ENCODE data around the gene ANO6. TPM values are rescaled to one million over a fixed set of nuclear protein-coding genes. Genes with fewer than 3 reads are reported as not detected.

Gene ANO6
- total and polyA plus RNA-seq, 10 donors: 2.3 to 38.5 (median 31.7) TPM

- TF ChIP-seq POLR2AphosphoS5 (IDR thresholded peaks at IDR 0.05): no peak
- Histone ChIP-seq H3K27ac (no peak overlapping the region), H3K27me3 (replicated peaks in 1 of 7) (no peaks in the 10 kb centered on the region), H3K4me1 (no peaks in the 10 kb centered on the region), H3K9me3 (peaks cover 0 to 11% (median 0%) of the 10 kb centered on the region in 8 donors), H3K4me3 (no peak overlapping the region), H3K36me3 (no peaks in the 10 kb centered on the region)
- intact Hi-C loops (cut with DNase I; ENCODE audit: low total_unique reads): no loop called here
- DNase-seq: no peak
- WGBS, 5 donors: 90 to 93% (median 91%) methylated on average over 11 to 18 of the region's 18 CpGs
Observed at GRCh38 chr12:45468751-45469615, 253.1 kb downstream of the ANO6 start.

- no peak for DNase-seq
- 54 to 75% (median 57%) methylated on average over 4 of the region's 4 CpGs for WGBS, 5 donors
- TF ChIP-seq POLR2A (IDR thresholded peaks at IDR 0.05) (no peak), CTCF (IDR thresholded peaks at IDR 0.05 in 8 of 11, conservative IDR thresholded peaks at IDR 0.05 in 3 of 11) (no peak), POLR2AphosphoS5 (IDR thresholded peaks at IDR 0.05) (no peak)
- no peaks in the 10 kb centered on the region for H3K27me3 ChIP-seq (replicated peaks in 1 of 7)
- intact Hi-C loops (cut with DNase I; ENCODE audit: low total_unique reads): no loop called here
- H3K4me1 ChIP-seq: no peaks in the 10 kb centered on the region
- H3K27ac ChIP-seq: no peak overlapping the region
- H3K9me3 ChIP-seq: peaks cover 0 to 11% (median 0%) of the 10 kb centered on the region in 8 donors
- no peak overlapping the region for H3K4me3 ChIP-seq
- H3K36me3 ChIP-seq: no peaks in the 10 kb centered on the region
Observed at GRCh38 chr12:45469902-45470301, 254.0 kb downstream of the ANO6 start.

GRCh38 chr12:45473636-45474035 is 257.7 kb downstream of the ANO6 start:
- TF ChIP-seq POLR2AphosphoS5 (IDR thresholded peaks at IDR 0.05) (no peak), POLR2A (IDR thresholded peaks at IDR 0.05) (no peak), CTCF (IDR thresholded peaks at IDR 0.05 in 8 of 11, conservative IDR thresholded peaks at IDR 0.05 in 3 of 11) (no peak)
- Histone ChIP-seq H3K4me3 (no peak overlapping the region), H3K9me3 (peaks cover 0 to 21% (median 4%) of the 10 kb centered on the region in 8 donors), H3K27me3 (replicated peaks in 1 of 7) (no peaks in the 10 kb centered on the region), H3K36me3 (no peaks in the 10 kb centered on the region), H3K4me1 (no peaks in the 10 kb centered on the region), H3K27ac (no peak overlapping the region)
- WGBS, 5 donors: 75 to 79% (median 75%) methylated on average over 2 to 3 of the region's 3 CpGs
- intact Hi-C loops (cut with DNase I; ENCODE audit: low total_unique reads): no loop called here
- DNase-seq: no peak

- no peak overlapping the region for H3K27ac ChIP-seq
- no peak overlapping the region for H3K4me3 ChIP-seq
- no peaks in the 10 kb centered on the region for H3K4me1 ChIP-seq
- H3K36me3 ChIP-seq: no peaks in the 10 kb centered on the region
- no peak for DNase-seq
- H3K9me3 ChIP-seq: peaks cover 0 to 28% (median 17%) of the 10 kb centered on the region in 8 donors
- intact Hi-C loops (cut with DNase I; ENCODE audit: low total_unique reads): no loop called here
- no peak for TF ChIP-seq POLR2AphosphoS5 (IDR thresholded peaks at IDR 0.05)
- TF ChIP-seq CTCF (IDR thresholded peaks at IDR 0.05 in 8 of 11, conservative IDR thresholded peaks at IDR 0.05 in 3 of 11): no peak
- no peak for TF ChIP-seq POLR2A (IDR thresholded peaks at IDR 0.05)
- H3K27me3 ChIP-seq (replicated peaks in 1 of 7): no peaks in the 10 kb centered on the region
Observed at GRCh38 chr12:45475594-45475993, 259.7 kb downstream of the ANO6 start.
